Left lung (tissue), 10 donors: ENCODE measurements around the gene HEMGN. TPM values are rescaled to one million over a fixed set of nuclear protein-coding genes. Genes with fewer than 3 reads are reported as not detected.

ENCODE experiments used
- ATAC-seq: fragments of 200-7000 bp; cut with Tn5 transposase; one replicate; pipeline ENCODE4 v1.9.1; 2020; ENCODE audit warnings: moderate library complexity
- DNase-seq, 4 donors: peaks; one replicate each; pipeline ENCODE4 v3.0.0-alpha.2; 2013 to 2020
- H3K27ac ChIP-seq, 2 donors: fragments of 200-600 bp; sonication (generic) in 1 of 2; one replicate each; pipeline versions ENCODE4 v1.5.0 to v1.8.0; 2020 to 2021
- H3K27me3 ChIP-seq, 2 donors: fragments of 200-600 bp; sonication (generic) in 1 of 2; one replicate each; pipeline versions ENCODE4 v1.5.0 to v1.8.0; 2020 to 2021
- H3K36me3 ChIP-seq, 2 donors: fragments of 200-600 bp; sonication (generic) in 1 of 2; one replicate each; pipeline versions ENCODE4 v1.5.0 to v1.8.0; 2020 to 2021
- H3K4me1 ChIP-seq, 2 donors: fragments of 200-600 bp; one replicate each; pipeline ENCODE4 v1.8.0; 2021
- H3K4me3 ChIP-seq, 2 donors: fragments of 200-600 bp; sonication (generic) in 1 of 2; one replicate each; pipeline versions ENCODE4 v1.5.0 to v1.8.0; 2020 to 2021; ENCODE audit warnings: mild to moderate bottlenecking in 1 of 2
- H3K9me3 ChIP-seq, 2 donors: fragments of 200-600 bp; sonication (generic) in 1 of 2; one replicate each; pipeline versions ENCODE4 v1.5.0 to v1.8.0; 2020 to 2021
- intact Hi-C, 2 donors: fragments of 100-400 bp; cut with DNase I; formaldehyde crosslinking; loops; one replicate each; pipeline versions ENCODE4 v1.11.2 to v1.14.2; 2022
- polyA plus RNA-seq, 6 donors: library from polyadenylated mRNA; unstranded; fragments of 120-200 nt; gene quantifications; one replicate each; pipeline ENCODE4 v1.2.1, GENCODE V29; 2013; ENCODE audit not compliant: insufficient read length in 6 of 6
- total RNA-seq, 2 donors: library from RNA; stranded (reverse); fragmentation: NEBNext Ultra II Directional; extraction: Animal tissue kit (Norgen Biotek cat#: 25700); gene quantifications; one replicate each; pipeline ENCODE4 v1.2.1, GENCODE V29; 2021
- TF ChIP-seq, protein P1 (sequence below), 2 donors: fragments of 200-600 bp; sonication (generic) in 1 of 2; IDR thresholded peaks; one replicate each; pipeline versions ENCODE4 v1.5.0 to v1.8.0; 2021; ENCODE audit warnings: antibody characterized with exemption in 2 of 2
- donor health status: DM: no; HTN: yes; CAD: no.
- donor health status: DM: no; HTN: no; CAD: no.

HEMGN gene
- total and polyA plus RNA-seq, 8 donors, result 0.15 to 9.8 (median 4.1) TPM

DNA sequence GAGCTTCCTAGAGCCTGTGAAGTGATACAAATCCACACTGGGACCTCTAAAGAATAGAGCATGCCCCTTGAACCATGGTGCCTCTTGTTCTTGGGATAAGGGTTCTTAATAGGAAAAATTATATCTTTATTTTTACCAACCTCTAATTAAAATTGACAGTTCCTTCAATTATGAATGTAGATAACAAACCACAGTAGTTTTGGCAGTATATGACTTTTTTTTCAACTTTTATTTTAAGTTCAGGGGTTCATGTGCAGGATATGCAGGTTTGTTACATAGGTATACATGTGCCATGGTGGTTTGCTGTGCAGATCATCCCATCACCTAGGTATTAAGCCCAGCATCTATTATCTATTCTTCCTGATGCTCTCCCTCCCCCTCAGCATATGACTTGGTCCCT lies 974 bp downstream of the HEMGN start:
- intact Hi-C loops, result no loop called here
- Histone ChIP-seq H3K36me3 (no peaks in the 10 kb centered on the region), H3K9me3 (no peaks in the 10 kb centered on the region), H3K4me1 (no peaks in the 10 kb centered on the region), H3K4me3 (no peak overlapping the region), H3K27ac (no peak overlapping the region), H3K27me3 (peaks cover 0 to 23% of the 10 kb centered on the region in 2 donors)
- TF ChIP-seq, protein P1, sequence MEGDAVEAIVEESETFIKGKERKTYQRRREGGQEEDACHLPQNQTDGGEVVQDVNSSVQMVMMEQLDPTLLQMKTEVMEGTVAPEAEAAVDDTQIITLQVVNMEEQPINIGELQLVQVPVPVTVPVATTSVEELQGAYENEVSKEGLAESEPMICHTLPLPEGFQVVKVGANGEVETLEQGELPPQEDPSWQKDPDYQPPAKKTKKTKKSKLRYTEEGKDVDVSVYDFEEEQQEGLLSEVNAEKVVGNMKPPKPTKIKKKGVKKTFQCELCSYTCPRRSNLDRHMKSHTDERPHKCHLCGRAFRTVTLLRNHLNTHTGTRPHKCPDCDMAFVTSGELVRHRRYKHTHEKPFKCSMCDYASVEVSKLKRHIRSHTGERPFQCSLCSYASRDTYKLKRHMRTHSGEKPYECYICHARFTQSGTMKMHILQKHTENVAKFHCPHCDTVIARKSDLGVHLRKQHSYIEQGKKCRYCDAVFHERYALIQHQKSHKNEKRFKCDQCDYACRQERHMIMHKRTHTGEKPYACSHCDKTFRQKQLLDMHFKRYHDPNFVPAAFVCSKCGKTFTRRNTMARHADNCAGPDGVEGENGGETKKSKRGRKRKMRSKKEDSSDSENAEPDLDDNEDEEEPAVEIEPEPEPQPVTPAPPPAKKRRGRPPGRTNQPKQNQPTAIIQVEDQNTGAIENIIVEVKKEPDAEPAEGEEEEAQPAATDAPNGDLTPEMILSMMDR (IDR thresholded peaks at IDR 0.05), result no peak
- DNase-seq (no peak), ATAC-seq (no peak)

DNA sequence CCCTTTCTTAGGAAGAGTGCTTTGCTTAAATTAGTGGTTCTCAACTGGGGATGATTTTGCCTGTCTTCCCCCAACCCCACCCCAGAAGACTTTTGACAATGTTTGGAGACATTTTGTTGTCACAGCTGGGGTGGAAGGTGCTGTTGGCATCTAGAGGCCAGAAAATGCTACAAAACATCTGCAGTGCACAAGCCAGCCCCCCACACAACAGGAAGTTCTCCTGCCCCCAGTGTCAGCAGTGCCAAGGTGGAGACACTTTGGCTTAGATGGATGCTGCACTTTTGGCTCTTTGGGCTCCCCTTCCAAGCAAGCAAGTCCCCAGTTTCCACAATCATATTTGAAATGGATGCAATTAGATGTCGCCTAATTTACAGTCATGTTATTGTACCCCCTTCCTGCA lies 2.7 kb downstream of the HEMGN start:
- Histone ChIP-seq H3K4me1 (no peaks in the 10 kb centered on the region), H3K9me3 (no peaks in the 10 kb centered on the region), H3K27me3 (peaks cover 0 to 23% of the 10 kb centered on the region in 2 donors), H3K27ac (no peak overlapping the region), H3K4me3 (no peak overlapping the region), H3K36me3 (no peaks in the 10 kb centered on the region)
- intact Hi-C loops, result no loop called here
- ATAC-seq, result no peak
- DNase-seq, result no peak
- TF ChIP-seq, protein P1 (IDR thresholded peaks at IDR 0.05), result no peak

DNA sequence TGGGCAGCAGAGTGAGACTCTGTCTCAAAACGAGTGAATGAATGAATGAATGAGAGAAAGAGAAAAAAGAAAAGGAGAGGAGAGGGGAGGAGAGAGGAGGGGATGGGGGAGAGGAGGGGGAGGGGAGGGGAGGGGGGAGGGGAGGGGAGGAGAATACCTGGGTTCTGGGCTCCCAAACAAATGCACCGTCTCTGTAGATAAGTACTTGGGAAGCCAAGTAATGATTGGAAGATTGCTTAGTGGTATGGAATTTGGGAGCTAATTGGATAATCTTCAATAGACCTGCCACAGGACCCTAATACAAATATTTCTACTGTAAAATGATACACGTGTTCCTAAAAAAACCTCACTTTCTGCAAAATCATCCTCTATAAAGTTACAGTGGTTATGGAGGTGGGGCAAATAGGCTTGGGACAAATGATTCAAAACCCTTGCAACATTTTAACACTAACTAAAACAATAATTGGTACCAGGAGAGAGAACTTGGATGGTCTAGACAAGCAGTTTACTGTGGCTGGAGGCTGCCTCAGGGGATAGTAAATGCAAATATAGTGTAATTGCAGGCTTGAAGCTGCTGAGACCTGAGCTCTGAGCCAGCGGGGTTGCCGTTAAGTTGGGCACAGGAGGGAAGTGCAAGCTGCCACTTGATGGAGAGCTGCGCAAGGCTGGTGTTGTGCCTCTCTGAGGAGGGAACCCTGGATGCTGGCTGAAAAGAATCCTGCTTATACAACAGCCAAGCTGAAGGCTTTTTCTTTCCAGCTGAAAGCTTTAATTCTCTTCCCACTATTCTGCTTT lies 3.5 kb downstream of the HEMGN start:
- H3K4me1 ChIP-seq, result no peaks in the 10 kb centered on the region
- DNase-seq (no peak), ATAC-seq (no peak)
- intact Hi-C loops, result no loop called here
- H3K27ac ChIP-seq, result no peak overlapping the region
- no peak overlapping the region for H3K4me3 ChIP-seq
- no peaks in the 10 kb centered on the region for H3K36me3 ChIP-seq
- H3K27me3 ChIP-seq, result peaks cover 0 to 23% of the 10 kb centered on the region in 2 donors
- TF ChIP-seq, protein P1 (IDR thresholded peaks at IDR 0.05), result no peak
- H3K9me3 ChIP-seq, result no peaks in the 10 kb centered on the region

DNA sequence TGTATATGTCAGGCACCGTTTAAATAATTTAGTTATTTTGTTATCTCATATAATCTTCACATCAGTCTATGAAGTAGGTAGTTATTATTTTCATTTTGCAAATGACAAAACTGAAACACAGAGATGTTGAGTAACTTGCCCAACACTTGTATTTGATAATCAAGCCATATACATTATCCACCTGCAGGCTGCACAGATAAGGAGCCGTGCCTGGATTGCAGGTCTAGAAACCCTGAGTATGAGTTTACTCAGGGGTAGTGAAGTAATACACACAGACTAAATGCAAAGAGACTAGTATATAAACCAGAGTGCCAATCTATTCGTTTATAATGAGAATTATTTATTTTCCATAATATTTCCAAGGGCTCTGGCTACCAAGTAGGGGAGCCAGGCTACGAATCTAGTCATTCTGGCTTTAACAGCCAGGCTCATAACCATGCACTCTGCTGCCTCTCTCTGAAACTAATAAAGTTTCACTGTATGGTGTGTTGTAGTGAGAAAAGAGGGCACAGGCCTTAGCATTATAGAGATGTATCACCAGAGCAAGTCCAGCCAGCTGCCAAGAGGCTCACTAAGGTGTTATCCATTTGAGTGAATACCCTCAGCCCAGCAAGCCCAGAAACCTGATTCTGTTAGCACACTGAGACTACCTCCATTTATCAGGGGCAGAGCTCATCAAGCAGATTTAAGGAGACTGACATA lies 4.5 kb downstream of the HEMGN start:
- intact Hi-C loops, result no loop called here

DNA sequence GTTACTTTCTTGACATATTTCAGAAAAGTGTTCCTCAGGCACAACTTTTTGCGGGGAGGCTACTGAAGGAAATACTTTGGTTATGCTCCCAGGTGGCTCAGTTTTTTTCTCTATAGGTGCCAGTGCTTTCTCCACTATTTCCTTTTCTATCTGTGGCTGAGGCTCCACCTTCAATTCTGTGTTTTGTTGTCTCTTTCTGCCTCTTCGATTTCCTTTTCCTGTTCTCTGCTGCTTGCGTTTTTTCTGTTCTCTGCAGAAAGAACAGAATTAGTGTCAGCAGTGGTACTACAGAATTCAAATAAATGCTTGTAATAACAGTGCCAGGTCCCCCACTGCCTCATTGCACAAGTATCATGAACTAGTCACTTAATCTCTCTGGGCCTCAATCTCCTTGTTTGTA lies 7.0 kb downstream of the HEMGN start:
- no peak overlapping the region for H3K4me3 ChIP-seq
- no peaks in the 10 kb centered on the region for H3K4me1 ChIP-seq
- no peak for DNase-seq
- H3K36me3 ChIP-seq, result no peaks in the 10 kb centered on the region
- no peaks in the 10 kb centered on the region for H3K9me3 ChIP-seq
- ATAC-seq, result no peak
- intact Hi-C loops, result no loop called here
- no peak overlapping the region for H3K27ac ChIP-seq
- TF ChIP-seq, protein P1 (IDR thresholded peaks at IDR 0.05), result no peak
- peaks cover 5 to 20% of the 10 kb centered on the region in 2 donors for H3K27me3 ChIP-seq

More for the DNA sequence above, 4.5 kb downstream of the HEMGN start:
- H3K4me1 ChIP-seq, result no peaks in the 10 kb centered on the region
- no peak overlapping the region for H3K27ac ChIP-seq
- TF ChIP-seq, protein P1 (IDR thresholded peaks at IDR 0.05), result no peak
- no peak for ATAC-seq
- no peaks in the 10 kb centered on the region for H3K9me3 ChIP-seq
- peaks cover 0 to 23% of the 10 kb centered on the region in 2 donors for H3K27me3 ChIP-seq
- DNase-seq, result no peak
- H3K36me3 ChIP-seq, result no peaks in the 10 kb centered on the region
- no peak overlapping the region for H3K4me3 ChIP-seq
